PFSK-1 (cell line): ENCODE results near the gene TYK2.

Source experiments
- FOXP2 ChIP-seq: optimal IDR thresholded peaks from 2 replicates; pipeline ENCODE3; 2011; ENCODE audit warnings: borderline replicate concordance, control low read depth, inconsistent platforms; ENCODE audit not compliant: insufficient read depth; ENCODE audit errors: extremely low read length, extremely low read depth
- POLR2AphosphoS5 ChIP-seq: IDR thresholded peaks from 2 replicates; pipeline ENCODE4 v1.6.1; 2012; ENCODE audit warnings: low read depth, mild to moderate bottlenecking, control low read depth, low read length, moderate library complexity
- REST ChIP-seq, 2 experiments: IDR thresholded peaks; 2 replicates each; pipeline versions ENCODE4 v1.6.1 to v1.8.0; 2011 to 2012; ENCODE audit warnings: low read depth in 2 of 2, low read length in 2 of 2, control low read depth in 1 of 2, inconsistent platforms in 1 of 2, mild to moderate bottlenecking in 1 of 2, moderate library complexity in 1 of 2; ENCODE audit not compliant: insufficient read depth in 1 of 2
- SIN3A ChIP-seq: IDR thresholded peaks from 2 replicates; pipeline ENCODE4 v1.6.1; 2012; ENCODE audit warnings: mild to moderate bottlenecking, low read length, moderate library complexity, borderline replicate concordance; ENCODE audit not compliant: insufficient read depth
- TAF1 ChIP-seq: IDR thresholded peaks from 2 replicates; pipeline ENCODE4 v1.6.1; 2012; ENCODE audit warnings: low read length, control low read depth, borderline replicate concordance; ENCODE audit not compliant: insufficient read depth

Gene TYK2

GRCh38 chr19:10321417-10321797, 59.0 kb downstream of the TYK2 start:
- TF ChIP-seq REST (IDR thresholded peaks at IDR 0.05; ENCODE audit: insufficient read depth in 1 of 2, low read depth in 2 of 2, low read length in 2 of 2), result no peak
- no peak for TF ChIP-seq FOXP2
- TF ChIP-seq POLR2AphosphoS5, result no peak
- TF ChIP-seq SIN3A, result no peak
- no peak for TF ChIP-seq TAF1

- TF ChIP-seq SIN3A, result no peak
- TF ChIP-seq REST (IDR thresholded peaks at IDR 0.05; ENCODE audit: insufficient read depth in 1 of 2, low read depth in 2 of 2, low read length in 2 of 2), result no peak
- no peak for TF ChIP-seq TAF1
- TF ChIP-seq FOXP2, result no peak
- TF ChIP-seq POLR2AphosphoS5, result no peak
Measured at GRCh38 chr19:10320602-10321416, 59.6 kb downstream of the TYK2 start.

GRCh38 chr19:10318807-10319682, 61.3 kb downstream of the TYK2 start:
- no peak for TF ChIP-seq REST (IDR thresholded peaks at IDR 0.05; ENCODE audit: insufficient read depth in 1 of 2, low read depth in 2 of 2, low read length in 2 of 2)
- no peak for TF ChIP-seq SIN3A
- no peak for TF ChIP-seq TAF1
- TF ChIP-seq POLR2AphosphoS5, result no peak
- no peak for TF ChIP-seq FOXP2

- TF ChIP-seq TAF1 (no peak), SIN3A (no peak), FOXP2 (no peak), REST (IDR thresholded peaks at IDR 0.05; ENCODE audit: insufficient read depth in 1 of 2, low read depth in 2 of 2, low read length in 2 of 2) (no peak), POLR2AphosphoS5 (no peak)
Measured at GRCh38 chr19:10317857-10318462, 62.4 kb downstream of the TYK2 start.
